Tongue (tissue), 2 donors: ENCODE results near the gene HES3. TPM values are rescaled to one million over a fixed set of nuclear protein-coding genes. Genes with fewer than 3 reads are reported as not detected.
A peak's percentile ranks its signal among the peaks of the same experiment; 100 is the strongest.

Source experiments
- DNase-seq: peaks from one replicate; pipeline ENCODE4 v3.0.0-alpha.2; 2015
- total RNA-seq: library from RNA; depleted of rRNA; stranded (reverse); fragments of >200 nt; gene quantifications from one replicate; pipeline ENCODE4 v1.2.3, GENCODE V29; 2014

HES3 gene
- total RNA-seq, 1 donor from 2014 or later, result not detected

DNA sequence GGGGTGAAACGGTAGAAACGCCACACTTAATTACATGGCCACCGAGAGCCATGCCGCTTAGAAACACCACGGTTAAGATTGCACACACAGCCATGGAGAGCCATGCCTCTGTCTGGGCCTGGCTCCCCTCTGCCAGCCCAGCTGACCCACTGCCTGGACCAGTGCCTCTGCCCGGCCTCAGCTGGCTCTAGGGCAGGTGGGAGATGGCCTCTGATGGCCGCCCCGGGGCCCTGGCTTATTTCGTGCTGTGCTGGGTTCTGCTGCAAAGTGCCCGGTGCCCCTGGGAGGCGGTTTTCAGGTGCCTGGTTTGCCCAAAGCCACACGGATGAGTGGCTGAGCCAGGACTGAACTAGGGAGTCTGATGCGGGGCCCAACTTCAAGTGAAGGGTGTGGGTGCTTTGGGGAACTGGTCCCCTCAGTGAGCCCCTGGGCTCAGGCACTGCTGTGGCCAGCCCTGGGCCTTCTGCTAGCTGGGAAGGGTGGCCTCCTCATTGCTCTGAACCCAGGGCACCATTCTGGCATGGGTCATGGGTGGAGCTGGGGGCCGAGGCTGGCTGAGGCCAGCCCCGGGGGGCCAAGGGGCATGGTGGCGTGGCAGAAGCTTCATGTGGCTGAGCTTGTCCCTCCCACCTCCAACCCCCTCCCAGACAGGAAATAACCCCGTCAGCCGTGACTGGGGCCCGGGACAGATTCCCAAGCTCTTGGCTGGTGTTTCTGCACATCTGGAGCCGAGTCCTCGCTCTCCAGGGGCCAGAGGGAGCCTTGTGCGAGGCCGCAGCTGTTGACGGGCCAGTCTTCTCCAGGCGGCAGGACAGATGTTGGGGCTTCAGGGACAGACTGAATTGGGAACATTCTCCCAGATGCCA, 18.8 kb downstream of the HES3 start:
- peak; percentile 95 for DNase-seq

DNA sequence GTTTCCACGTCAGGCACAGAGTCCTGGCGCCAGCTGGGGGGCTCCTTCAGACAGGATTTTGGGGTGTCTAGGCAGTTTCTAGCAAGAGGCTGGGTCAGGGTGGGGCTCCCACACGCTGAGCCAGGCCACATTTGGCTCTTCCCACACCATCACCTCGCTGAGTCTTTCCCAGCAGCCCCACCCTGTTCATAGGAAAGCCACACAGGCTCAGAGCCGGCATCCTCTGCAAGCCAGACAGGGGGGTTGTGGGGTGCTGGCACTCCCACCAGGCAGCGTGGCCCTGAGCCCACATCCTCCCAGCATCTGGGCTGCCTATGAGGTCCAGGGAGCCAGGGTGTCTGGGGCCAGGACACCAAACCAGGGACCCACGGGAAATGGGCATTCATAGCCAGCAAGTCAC, 19.7 kb downstream of the HES3 start:
- no peak for DNase-seq

DNA sequence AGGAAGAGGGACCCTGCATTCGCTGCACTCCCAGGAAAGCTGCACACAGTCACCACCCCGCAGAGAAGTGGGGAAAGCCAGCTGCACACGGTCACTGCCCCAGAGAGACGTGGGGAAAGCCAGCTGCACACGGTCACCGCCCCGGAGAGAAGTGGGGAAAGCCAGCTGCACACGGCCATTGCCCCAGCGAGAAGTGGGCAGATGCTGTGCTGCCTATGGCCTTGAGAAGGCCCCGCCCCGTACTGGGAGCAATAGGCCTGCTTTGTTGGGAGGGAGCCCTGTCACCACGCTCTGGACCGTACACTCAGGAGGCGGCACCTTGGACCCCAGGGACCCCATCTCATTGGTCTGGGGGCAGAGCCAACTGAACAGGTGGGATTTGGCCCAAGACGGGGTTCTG, 21.2 kb downstream of the HES3 start:
- peak; percentile 88 for DNase-seq

DNA sequence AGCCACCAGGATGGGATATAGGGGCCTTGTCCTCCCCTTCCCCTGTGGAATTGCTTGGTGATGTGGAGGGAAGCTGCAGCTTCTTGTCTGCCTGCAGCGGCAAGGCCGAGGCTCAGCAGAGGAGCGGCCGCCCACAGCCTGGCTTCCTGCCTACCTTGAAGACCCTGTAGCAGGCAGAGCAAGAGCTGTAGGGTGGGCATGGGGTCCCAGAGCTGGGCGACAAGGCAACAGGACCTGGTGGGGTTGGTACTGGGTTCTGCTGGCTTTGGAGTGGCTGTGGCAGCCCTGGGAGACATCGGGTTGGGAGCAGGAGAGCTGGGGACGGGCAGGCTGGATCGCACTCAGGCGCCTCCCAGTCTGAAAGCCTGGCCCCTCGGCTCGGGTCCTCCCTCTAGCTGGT, 22.7 kb downstream of the HES3 start:
- no peak for DNase-seq

DNA sequence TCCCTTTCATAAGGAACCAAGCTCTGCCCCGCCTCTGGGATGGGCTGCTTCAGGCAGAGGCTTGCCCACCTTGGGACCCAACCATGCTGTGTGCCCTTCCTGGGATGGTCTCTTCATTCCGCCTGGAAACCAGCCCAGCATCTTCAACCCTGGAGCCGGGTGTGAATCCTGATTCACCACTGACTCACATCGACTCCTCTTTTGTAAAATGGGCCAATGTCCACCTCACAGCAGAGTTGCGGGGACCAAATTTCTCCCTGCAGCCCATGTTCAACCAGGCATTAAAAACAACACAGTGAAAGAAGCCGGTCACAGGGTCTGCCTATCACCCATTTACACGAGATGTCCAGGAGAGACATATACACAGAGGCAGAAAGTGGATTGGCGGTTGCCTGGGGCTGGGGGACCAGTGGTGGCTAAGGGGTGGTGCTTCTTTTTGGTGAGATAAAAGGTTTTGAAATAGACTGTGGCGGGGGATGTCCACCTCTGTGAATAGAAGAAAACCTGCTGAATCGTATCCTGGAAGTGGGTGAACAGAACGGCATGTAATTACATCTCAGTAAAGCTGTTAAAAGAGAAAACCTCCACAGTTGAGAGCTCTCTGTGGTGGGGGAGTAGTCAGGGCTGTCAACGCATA, 23.8 kb downstream of the HES3 start:
- no peak for DNase-seq

DNA sequence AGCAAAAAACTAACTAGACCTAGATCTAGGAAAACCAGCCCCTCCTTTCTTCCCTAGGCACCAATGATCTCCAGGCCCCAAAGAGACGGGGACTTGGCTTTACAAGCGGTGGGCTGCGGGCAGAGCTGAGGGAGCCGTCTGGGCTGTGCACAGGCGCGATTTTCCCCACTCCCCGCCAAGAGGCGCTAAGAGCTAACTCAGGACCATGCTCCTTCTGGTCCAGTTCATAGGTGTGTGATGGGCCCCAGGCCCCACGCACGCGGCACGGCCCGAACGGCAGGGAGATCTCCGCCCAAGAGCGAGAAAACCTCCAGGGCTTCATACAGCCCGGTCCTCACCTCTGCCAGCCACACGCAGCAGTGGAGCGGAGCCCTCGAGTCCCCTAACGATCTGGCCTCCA, 24.4 kb downstream of the HES3 start:
- DNase-seq, result no peak

DNA sequence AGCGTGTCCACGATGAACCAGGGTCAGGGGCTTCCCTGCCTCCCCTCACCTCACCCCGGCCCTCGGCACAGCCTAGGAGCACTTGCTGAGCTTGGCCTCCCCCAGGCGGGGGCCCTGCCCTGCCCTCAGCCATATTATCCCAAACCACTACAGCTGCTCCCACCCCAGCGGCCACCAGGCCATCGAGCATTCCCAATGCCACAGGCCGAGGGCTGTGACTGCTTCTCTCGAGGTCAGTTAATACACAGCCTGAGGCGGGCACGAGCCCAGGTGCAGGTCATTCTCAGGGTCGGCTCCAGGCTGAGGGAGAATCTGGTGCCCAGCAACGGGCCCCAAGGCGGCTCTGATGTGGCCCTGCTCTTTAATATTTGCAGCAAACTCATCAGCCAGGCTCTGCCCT, 25.3 kb downstream of the HES3 start:
- no peak for DNase-seq

DNA sequence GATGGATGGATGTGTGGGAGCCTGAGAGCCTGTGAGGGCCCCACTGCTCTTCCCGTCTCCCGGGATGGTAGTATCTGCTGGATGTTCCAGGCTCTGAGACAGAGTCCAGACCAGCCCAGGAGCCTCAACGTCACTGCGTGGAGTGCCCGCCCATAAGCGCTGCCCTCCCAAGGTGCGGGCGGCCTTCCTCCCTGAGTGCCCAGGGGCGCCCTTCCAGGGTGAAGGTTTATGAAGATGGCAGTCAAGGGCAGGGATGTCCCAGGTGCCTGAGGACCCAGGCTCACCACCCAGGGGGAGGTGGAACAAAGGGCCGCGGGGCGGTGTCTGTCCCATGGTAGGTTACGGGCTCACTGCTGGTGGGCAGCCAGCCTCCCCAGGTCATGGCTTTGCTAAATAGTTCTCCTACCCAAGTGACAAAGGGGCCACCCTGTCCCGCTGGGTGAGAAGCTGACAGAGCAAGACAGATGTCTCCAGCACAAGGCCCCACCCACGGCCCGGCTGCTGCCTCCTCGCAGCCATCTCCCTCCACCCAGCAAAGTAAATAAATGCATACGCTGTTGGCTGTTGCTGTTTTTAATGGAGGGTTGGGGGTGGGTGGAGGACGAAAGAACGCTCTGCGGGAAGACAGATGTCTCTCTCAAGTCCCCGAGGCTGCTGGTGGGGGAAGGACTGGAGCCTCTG, 25.9 kb downstream of the HES3 start:
- DNase-seq, result peak; percentile 91

DNA sequence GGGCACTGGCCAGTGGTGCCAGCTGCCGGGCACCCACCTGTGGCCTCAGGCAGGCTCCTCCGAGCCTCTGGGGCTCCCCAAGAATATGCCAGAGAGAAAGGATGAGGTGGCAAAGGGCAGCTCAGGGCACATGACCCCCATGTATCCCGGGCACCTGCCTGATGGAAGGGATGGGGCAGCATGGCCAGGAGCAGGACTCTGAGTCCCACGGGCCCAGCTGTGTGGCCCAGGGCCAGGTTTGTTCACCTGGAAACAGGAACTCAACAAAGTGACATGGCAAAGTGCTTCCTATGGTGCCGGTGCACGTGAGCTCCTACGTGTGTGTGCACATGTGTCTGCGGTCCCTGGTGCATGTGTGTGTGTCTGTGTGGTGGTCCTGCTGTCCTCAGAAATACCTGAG, 26.4 kb downstream of the HES3 start:
- peak; percentile 55 for DNase-seq

DNA sequence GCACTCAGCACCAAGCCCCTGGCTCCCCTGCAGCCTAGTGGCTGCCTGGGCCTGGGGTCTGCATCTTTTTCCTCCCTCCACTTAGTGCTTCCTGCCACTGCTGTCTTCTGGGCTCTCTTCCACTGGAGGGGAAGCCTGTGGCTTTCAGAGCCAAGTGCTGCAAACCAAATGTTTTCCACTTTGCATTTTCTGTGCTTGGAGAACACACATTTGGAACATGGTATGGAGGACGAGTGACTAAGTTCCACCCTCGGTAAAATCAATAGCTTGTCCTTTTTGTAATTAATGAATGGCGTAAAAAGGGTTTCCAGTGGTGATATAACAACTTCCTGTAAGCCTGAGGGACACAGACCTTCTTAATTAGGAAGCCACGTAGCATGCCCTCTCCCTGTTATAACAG, 27.0 kb downstream of the HES3 start:
- peak; percentile 72 for DNase-seq

DNA sequence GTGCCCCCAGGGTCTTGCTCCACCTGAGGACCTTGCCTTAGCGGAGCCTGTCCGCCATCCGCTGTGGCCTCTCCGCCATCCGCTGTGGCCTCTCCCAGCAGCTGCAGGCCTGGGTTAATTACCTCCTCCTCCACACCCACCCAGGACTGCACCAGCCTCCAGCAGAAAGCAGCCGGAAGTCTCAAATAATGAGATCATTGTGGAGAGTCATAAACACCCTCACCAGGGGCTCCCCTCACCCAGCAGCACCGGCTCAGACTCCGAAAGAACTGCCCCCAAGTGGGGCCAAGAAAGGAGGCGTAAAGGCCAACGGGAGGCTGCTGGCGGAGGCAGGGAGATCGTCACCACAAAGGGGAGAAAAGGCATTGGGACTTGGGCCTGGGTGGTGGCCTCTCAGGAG, 27.6 kb downstream of the HES3 start:
- DNase-seq, result peak; percentile 73

DNA sequence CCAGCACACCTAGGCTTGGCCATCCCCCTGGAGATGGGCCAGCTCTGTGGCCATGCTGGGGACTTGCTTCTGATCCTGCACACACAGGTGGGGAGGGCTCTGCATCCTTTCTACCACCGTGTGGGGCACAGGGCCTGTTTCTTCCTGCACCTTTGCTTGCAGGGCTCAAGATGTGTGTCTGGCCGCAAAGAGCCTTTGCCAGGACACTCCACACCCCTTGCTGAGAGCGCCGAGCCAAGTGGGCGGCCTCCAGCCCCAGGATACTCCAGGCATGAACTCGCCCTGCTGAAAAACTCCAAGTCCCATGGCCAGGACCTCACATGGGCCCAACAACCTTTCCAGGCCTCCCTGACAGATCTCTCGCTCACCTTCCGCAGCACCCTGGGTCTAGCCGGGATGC, 28.5 kb downstream of the HES3 start:
- DNase-seq, result no peak

DNA sequence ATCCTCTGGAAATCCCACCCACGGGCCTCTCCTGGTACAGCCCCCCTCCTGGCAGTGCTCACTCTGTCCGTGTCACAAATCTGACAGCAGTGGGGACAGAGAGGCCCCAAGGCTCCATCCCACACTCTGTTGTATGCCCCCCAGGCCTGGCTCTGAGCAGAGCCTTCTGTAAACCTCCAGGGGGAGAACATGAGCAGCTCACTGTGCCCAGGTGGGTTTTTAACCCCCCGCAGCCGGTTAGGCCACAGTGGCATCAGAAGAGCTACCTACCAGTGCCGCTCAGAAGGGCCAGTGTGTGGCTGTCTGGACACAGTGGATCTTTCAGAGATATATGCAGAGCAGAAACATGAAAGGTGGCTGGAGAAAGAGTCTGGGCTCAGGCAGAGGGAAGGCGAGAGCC, 28.9 kb downstream of the HES3 start:
- no peak for DNase-seq

DNA sequence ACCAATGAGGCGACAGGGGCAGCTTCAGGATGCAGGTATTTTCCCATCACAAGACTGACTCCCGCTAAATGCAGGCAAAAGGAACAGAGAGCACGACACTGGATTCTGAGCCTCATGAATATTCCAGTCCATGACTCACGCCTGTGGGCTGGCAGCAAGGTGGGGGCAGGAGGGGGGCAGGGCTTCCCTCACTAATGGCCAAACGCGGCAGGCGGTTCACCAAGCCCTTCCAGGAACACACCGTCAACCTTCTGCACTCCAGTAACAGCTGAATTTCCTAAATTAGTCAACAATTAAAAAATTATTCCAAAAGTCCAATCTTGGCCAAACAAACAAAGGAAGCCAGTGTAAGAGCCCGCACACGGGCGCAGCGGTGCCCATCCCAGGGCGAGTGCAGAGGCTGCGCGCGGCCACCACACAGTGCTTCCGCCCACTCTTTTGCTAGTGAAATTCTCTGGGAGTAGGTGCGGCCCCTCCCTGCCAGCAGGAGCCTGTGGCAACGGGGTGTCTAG, 29.5 kb downstream of the HES3 start:
- no peak for DNase-seq

DNA sequence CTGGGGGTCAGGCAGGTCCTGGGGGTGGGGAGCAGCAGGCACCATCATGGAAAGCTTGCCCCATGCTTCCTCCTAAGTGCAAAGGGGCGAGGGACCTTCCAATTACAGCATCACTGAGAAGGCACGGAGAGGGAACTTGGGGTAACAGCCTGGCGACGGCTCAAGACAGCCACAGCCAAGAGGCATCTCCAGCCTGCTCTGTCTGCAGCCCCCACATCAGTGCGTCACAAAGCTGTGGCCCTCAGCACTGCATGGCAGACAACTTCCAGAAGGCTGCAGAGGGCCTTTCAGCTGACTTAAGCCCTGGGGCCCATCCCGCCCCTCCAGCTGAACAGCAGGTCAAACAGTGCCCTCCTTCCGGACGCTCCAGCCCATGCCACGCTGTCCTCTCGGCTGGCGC, 30.1 kb downstream of the HES3 start:
- DNase-seq, result no peak

DNA sequence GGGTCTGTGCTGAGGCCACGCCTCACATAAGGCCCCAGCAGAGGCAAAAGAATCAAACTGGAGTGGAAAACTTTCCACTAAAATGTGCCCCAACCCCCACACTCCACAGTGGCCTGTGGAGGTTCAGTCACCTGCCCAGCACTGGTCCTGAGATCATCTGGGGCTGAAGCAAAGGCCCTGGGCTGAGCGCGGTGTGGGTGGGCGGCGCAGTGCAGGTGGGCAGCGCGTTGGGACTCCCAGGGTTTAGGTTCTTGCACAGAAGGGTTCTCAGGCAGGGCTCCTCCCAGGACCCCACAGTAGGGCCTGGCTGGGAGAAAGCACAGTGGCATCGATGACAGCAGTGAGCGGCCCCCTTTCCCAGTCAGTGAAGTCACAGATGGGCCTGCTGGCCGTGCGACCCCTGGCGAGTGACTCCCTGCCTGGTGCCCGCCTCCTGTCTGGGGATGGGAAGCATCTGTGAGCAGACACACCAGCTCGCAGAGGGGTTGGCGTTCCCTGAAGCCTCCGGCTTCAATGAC, 30.7 kb downstream of the HES3 start:
- DNase-seq, result no peak

DNA sequence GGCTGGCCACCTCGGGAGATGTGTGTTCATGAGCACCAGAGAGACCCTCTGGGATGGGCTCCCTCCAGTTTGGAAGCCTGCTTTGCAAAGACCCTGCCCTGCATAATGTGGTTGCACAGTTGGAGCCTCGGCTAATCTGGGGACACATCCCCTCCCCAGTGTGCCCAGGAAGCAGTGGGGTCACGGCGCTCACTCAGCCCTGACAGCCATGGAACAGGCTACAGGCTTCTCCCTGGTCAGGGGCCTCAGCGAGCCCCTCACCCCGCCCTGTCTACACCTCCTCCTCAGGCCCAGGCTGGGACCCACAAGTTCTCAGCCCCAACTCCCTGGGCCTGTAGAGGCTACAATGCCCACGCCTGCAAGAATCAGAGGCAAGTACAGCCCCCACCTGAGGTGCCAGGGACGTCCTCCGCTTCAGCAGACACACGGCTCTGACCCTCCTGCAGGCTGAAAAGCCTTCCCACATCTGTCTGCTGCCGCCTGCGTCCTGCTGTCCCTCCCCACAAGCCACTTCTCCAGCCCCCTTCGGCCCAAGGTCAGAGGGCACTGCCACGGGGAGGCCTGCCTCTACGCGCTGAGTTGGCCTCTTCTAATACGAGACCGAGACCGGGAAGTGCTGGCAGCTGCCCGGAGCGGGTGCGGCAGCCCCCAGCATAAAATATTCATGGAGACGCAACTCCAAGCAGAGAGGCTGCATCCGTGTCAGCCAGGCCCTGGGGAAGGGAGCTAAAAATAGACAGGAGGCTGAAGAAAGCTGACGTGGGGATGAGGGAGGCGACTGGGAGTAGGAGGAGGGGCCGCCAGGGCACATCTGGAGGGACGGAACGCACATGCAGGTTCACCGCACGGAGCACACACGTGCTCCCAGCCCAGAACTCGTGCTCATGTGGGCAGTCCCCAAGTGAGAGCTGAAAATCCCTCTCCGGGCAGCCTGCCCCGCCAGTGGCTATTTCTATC, 32.1 kb downstream of the HES3 start:
- DNase-seq, result peak; percentile 95

DNA sequence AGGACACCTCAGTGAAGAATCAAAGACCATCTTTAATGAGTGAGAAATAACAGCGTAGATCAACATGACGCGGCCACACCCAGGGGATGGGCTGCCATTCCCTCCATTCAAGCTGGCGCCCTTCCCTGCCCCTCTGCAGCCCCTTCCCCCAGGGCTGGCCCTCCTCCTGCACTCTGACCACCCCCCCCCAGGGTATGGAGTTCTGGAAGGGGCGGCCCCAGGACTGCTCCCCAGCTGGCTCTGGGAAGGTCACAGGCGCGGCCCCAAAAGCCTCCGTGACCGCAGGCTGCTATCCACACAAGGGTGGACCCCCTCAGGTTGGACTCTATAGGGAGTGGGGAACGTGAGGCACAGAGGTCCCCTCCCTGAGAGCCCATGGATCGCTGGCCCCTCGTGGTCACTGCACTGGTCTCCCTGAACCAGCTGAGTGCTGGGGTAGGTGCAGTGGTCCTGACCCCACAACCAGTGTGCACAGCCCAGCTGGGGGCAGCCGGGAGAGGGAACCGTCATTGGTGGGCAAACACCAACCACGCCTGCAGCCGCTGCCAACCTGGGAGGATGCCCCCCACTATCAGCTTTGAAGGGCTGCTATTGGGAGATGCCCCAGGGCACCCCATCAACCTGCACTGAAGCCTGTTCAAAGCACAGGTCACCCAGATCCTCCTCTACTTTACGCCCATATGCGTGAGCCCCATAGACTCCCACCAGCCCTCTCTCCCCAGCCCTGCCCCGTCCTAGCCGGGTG, 33.0 kb downstream of the HES3 start:
- DNase-seq, result no peak

DNA sequence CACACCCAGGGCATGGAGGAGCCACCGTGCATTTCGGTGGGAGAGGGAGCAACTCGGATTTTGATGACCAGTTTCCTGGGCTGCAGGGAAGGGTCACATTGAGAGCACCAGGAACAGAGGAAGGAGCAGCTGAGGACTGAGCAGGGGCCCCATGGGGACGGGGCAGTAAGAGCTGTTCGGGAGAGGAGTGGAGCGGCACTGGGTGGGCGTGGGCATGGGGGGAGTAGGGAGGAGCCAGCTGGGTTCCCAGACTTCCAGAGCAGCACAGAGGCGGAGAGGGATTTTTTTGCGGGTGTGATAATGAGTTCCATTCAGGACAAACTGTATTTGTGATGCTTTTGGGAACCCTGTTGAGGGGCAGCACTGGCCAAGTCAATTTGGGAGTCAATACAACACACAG, 34.3 kb downstream of the HES3 start:
- no peak for DNase-seq

DNA sequence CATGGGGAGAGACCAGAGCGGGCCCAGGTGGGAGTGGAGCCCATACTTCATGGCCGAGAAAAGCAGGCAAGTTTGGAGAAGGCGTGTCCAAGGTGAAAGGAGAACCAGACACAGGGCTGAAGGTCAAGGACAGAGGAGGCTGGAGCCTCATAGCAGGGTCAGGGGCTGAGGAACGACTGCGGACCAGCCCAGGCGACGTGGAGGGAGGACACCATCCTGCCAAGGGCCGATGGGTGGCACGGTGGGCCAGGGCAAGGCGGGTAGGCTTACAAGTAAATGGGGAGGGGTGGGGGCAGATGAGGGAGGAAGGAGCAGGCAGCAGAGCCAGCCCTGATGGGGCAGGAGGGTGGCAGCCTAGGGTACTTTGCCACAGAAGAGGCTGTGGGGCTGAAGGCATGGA, 35.1 kb downstream of the HES3 start:
- DNase-seq, result no peak
